Pancreas (tissue), 10 donors: ENCODE measurements around the gene DLG1. TPM values are rescaled to one million over a fixed set of nuclear protein-coding genes. Genes with fewer than 3 reads are reported as not detected.

Experiments used
- ATAC-seq, 4 donors: fragments of 200-7000 bp; cut with Tn5 transposase; one replicate each; pipeline versions ENCODE4 v1.8.0 to v1.9.1; 2020; ENCODE audit warnings: mild to moderate bottlenecking in 4 of 4, moderate library complexity in 4 of 4
- DNase-seq, 6 donors: peaks; one replicate each; pipeline ENCODE4 v3.0.0-alpha.2; 2020
- FAIRE-seq: peaks from 2 replicates; lab custom pipeline; 2012; peaks lifted over from hg19 to GRCh38; lab: Jason Lieb, UNC
- H3K27ac ChIP-seq, 4 donors: fragments of 200-600 bp; sonication (generic); 1 replicate in 3 of 4; 2 replicates in 1 of 4; pipeline versions ENCODE4 v1.5.0 to v1.8.0; 2020
- H3K27me3 ChIP-seq, 4 donors: fragments of 200-600 bp; one replicate each; pipeline ENCODE4 v1.8.0; 2021
- H3K36me3 ChIP-seq, 3 donors: fragments of 200-600 bp; sonication (generic) in 1 of 3; one replicate each; pipeline versions ENCODE4 v1.5.0 to v1.8.0; 2020 to 2021
- H3K4me1 ChIP-seq, 3 donors: fragments of 200-600 bp; one replicate each; pipeline ENCODE4 v1.8.0; 2021
- H3K4me3 ChIP-seq, 4 donors: fragments of 200-600 bp; sonication (generic) in 2 of 4; one replicate each; pipeline versions ENCODE4 v1.5.0 to v1.8.0; 2020 to 2021
- H3K9me3 ChIP-seq, 4 donors: fragments of 200-600 bp; one replicate each; pipeline ENCODE4 v1.8.0; 2021
- WGBS, 2 donors: extraction: QIAGEN DNeasy Blood & Tissue Kit; methylation state at CpG; one replicate each; pipeline ENCODE4 v1.1.7; 2013; 5-methylcytosine and 5-hydroxymethylcytosine counted together
- intact Hi-C, 3 donors: fragments of 100-400 bp; cut with DNase I; formaldehyde crosslinking; loops; one replicate each; pipeline versions ENCODE4 v1.11.1 to v1.14.2; 2022
- polyA plus RNA-seq, 2 donors: library from polyadenylated mRNA; stranded (reverse); fragments of 200-250 nt; gene quantifications; one replicate each; pipeline ENCODE4 v1.2.3, GENCODE V29; 2013
- total RNA-seq, 6 donors: library from RNA; stranded (reverse); fragmentation: NEBNext Ultra II Directional in 4 of 6; extraction: Animal tissue kit (Norgen Biotek cat#: 25700) in 4 of 6; gene quantifications; one replicate each; pipeline versions ENCODE4 v1.2.1 to v1.2.4, GENCODE V29; 2021 to 2023
- TF ChIP-seq, protein P1 (sequence below), 4 donors: fragments of 200-600 bp; sonication (generic) in 3 of 4; IDR thresholded peaks; one replicate each; pipeline versions ENCODE4 v1.5.0 to v1.8.0; 2021; ENCODE audit warnings: antibody characterized with exemption in 4 of 4
- donor health status: healthy with polysubstance abuse.
- donor health status: DM: no; HTN: no; CAD: no; lungs with moderate emphysema.
- donor health status: DM: no; HTN: no; CAD: no.
- donor health status: control.
- donor health status: control.
- donor health status: Bipolar disorder and iron deficiency.
- donor health status: DM: yes; HTN: yes; CAD: no.
- donor health status: DM: no; HTN: no; CAD: no.
- donor health status: DM: no; HTN: no; CAD: no.
- donor health status: DM: yes; HTN: yes; CAD: no.

The DLG1 gene
- total and polyA plus RNA-seq, 8 donors, result 15.9 to 47.9 (median 28.6) TPM

DNA sequence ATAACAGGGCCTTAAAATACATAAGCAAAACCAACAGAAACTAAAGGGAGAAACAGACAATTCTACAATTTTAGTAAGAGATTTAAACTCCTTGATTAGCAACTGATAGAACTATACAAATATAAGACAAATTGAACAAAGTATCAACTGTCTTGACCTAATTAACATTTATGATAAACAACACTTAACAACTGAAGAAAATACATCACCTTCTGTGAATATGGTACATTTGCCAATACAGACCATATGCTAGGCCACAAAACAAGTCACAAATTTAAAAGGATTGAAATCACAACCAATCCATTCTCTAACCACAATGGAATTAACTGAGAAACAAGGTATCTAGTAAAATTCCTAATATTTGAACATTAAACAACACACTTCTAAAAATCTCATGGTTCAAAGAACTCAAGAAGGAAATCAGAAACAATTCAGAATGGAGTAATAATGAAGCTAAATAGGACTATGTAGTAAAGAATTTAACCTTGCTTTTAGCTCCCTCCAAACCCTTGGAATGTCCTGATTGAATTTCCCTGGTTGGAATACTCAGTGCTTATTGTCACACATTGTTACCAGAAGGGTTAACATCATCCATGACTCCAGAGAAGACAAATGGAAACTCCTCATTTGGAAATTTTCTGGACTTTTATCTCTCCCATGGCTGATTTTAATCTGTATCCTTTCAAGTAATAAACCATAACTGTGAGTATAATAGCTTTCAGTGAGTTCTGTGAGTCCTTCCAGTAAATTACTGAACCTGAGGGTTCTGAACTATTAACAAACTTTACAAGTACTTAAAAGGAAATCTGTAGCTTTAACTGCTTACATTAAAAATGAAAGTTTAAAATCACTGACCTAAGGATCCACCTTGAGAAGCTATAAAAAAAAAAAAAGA, 88.8 kb downstream of the DLG1 start:
- H3K27ac ChIP-seq, result no peak overlapping the region
- no peaks in the 10 kb centered on the region for H3K9me3 ChIP-seq
- H3K27me3 ChIP-seq, result no peaks in the 10 kb centered on the region
- FAIRE-seq, result no peak
- ATAC-seq, result no peak
- no peaks in the 10 kb centered on the region for H3K36me3 ChIP-seq
- DNase-seq, result no peak
- no peak overlapping the region for H3K4me3 ChIP-seq
- H3K4me1 ChIP-seq, result peaks cover 0 to 5% (median 5%) of the 10 kb centered on the region in 3 donors
- intact Hi-C loops, result no loop called here
- TF ChIP-seq, protein P1, sequence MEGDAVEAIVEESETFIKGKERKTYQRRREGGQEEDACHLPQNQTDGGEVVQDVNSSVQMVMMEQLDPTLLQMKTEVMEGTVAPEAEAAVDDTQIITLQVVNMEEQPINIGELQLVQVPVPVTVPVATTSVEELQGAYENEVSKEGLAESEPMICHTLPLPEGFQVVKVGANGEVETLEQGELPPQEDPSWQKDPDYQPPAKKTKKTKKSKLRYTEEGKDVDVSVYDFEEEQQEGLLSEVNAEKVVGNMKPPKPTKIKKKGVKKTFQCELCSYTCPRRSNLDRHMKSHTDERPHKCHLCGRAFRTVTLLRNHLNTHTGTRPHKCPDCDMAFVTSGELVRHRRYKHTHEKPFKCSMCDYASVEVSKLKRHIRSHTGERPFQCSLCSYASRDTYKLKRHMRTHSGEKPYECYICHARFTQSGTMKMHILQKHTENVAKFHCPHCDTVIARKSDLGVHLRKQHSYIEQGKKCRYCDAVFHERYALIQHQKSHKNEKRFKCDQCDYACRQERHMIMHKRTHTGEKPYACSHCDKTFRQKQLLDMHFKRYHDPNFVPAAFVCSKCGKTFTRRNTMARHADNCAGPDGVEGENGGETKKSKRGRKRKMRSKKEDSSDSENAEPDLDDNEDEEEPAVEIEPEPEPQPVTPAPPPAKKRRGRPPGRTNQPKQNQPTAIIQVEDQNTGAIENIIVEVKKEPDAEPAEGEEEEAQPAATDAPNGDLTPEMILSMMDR (IDR thresholded peaks at IDR 0.05), result no peak

DNA sequence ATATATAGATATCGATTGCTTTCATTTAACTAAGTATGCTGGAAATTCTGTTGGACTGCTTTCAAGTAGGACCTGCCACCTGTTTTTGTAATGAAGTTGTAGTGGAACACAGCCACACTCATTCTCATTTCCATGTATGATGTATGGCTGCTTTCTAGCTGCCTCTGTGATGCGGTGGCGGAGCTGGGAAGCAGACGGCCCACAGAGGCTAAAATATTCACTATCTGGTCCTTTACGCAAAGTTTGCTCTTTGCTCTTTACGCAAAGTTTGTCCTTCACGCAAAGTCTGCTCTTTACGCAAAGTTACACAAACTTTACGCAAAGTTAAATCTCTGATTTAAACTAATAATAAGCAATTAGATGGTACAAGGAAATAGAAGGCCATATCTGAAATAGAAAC, 91.5 kb downstream of the DLG1 start:
- ATAC-seq (no peak), FAIRE-seq (no peak), DNase-seq (no peak)
- H3K27ac ChIP-seq, result no peak overlapping the region
- H3K27me3 ChIP-seq, result no peaks in the 10 kb centered on the region
- no peaks in the 10 kb centered on the region for H3K36me3 ChIP-seq
- no peak overlapping the region for H3K4me3 ChIP-seq
- H3K9me3 ChIP-seq, result no peaks in the 10 kb centered on the region
- H3K4me1 ChIP-seq, result peaks cover 5 to 15% (median 11%) of the 10 kb centered on the region in 3 donors
- 96 to 98% methylated on average over 9 of the region's 9 CpGs for WGBS, 2 donors
- TF ChIP-seq, protein P1 (IDR thresholded peaks at IDR 0.05), result no peak
- intact Hi-C loops, result no loop called here

DNA sequence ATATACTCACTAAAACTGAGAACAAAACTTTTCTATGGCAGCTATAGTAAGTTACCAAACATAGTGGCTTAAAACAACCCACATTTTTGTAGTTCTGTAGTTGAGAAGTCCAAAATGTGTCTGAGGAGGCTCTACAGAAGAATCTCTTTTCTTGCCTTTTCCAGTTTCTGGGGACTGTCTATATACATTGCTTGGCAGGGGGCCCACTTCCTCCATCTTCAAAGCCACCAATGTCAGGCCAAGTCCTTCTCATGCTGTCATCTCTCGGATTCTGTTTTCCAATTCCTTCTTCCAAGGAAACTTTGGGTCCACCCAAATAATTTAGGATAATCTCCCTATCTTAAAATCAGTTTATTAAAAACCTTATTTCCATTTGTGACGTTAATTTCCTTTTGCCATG, 92.7 kb downstream of the DLG1 start:
- Histone ChIP-seq H3K27ac (no peak overlapping the region), H3K36me3 (no peaks in the 10 kb centered on the region), H3K9me3 (no peaks in the 10 kb centered on the region), H3K27me3 (no peaks in the 10 kb centered on the region), H3K4me3 (no peak overlapping the region), H3K4me1 (peaks cover 5 to 15% (median 11%) of the 10 kb centered on the region in 3 donors)
- intact Hi-C loops, result no loop called here
- TF ChIP-seq, protein P1 (IDR thresholded peaks at IDR 0.05), result no peak
- 90 to 96% methylated on average over 2 of the region's 2 CpGs for WGBS, 2 donors
- FAIRE-seq (no peak), ATAC-seq (no peak), DNase-seq (no peak)

DNA sequence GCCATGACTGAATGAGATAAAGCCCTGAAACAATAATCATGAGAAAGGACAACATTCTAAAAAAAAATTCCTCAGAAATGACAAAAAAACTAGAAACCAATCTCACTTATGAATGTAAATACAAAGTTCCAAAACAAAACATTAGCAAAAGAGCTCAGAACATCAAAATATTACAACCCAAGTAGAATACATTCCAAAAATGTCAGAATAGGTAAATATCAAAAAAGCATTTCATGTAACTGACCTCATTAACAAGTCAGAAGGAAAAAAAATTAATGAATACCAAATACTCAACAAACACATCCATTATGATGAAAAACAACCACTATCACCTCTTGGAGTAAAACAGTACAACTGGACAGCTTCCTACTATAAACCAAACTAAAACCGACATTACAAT, 93.1 kb downstream of the DLG1 start:
- TF ChIP-seq, protein P1 (IDR thresholded peaks at IDR 0.05), result no peak
- DNase-seq, result no peak
- ATAC-seq, result no peak
- 74 to 88% methylated on average over 1 of the region's 1 CpG for WGBS, 2 donors
- Histone ChIP-seq H3K4me3 (no peak overlapping the region), H3K36me3 (no peaks in the 10 kb centered on the region), H3K4me1 (peaks cover 5 to 15% (median 11%) of the 10 kb centered on the region in 3 donors), H3K27me3 (no peaks in the 10 kb centered on the region), H3K9me3 (no peaks in the 10 kb centered on the region), H3K27ac (no peak overlapping the region)
- intact Hi-C loops, result no loop called here
- no peak for FAIRE-seq

DNA sequence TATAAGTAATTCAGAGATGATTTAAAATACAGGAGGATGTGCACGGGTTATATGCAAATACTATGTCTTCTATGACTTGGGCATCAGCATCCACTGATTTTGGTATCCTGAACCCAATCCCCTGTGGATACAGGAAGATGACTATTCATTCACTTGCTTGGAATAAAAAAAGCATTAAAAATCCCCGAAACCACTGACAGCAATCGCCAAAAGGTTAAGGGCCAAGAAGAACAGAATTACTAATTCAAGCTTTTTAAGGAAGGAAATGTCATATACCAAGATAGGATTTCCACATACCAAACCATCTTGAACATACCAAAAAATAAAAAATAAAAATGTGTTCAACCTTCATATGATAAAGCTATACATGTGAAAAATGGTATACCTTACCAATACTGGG, 93.7 kb downstream of the DLG1 start:
- 84 to 86% methylated on average over 3 of the region's 3 CpGs for WGBS, 2 donors
- Histone ChIP-seq H3K27me3 (no peaks in the 10 kb centered on the region), H3K9me3 (no peaks in the 10 kb centered on the region), H3K36me3 (no peaks in the 10 kb centered on the region), H3K27ac (no peak overlapping the region), H3K4me1 (peaks cover under 1 to 15% (median 11%) of the 10 kb centered on the region in 3 donors), H3K4me3 (no peak overlapping the region)
- ATAC-seq (no peak), DNase-seq (no peak), FAIRE-seq (no peak)
- intact Hi-C loops, result no loop called here
- TF ChIP-seq, protein P1 (IDR thresholded peaks at IDR 0.05), result no peak
